ES-I3 (cell line): Measurements from ENCODE around the gene RGS19.

Experiments
- H3K36me3 ChIP-seq: 2 replicates; pipeline ENCODE4 v1.6.1; 2013; ENCODE audit warnings: mild to moderate bottlenecking, low read length, control low read depth, moderate library complexity; ENCODE audit not compliant: insufficient read depth
- H3K4me1 ChIP-seq: 2 replicates; pipeline ENCODE4 v1.6.1; 2013; ENCODE audit warnings: mild to moderate bottlenecking, control low read depth, low read length; ENCODE audit not compliant: insufficient read depth
- H3K9ac ChIP-seq: 2 replicates; pipeline ENCODE4 v1.6.1; 2013; ENCODE audit warnings: low read depth, mild to moderate bottlenecking, low read length, moderate library complexity
- H3K9me3 ChIP-seq: 2 replicates; pipeline ENCODE4 v1.6.1; 2013; ENCODE audit warnings: mild to moderate bottlenecking, low read length, moderate library complexity; ENCODE audit not compliant: control insufficient read depth, insufficient read depth

Gene RGS19

GRCh38 chr20:64078934-64079272 lies 415 bp downstream of the RGS19 start:
- no peaks in the 10 kb centered on the region for H3K9me3 ChIP-seq
- peak overlapping the region; percentile 72 for H3K9ac ChIP-seq
- peaks cover 6% of the 10 kb centered on the region; the same call in 1 of the 2 replicates for H3K4me1 ChIP-seq
- H3K36me3 ChIP-seq: no peaks in the 10 kb centered on the region

DNA sequence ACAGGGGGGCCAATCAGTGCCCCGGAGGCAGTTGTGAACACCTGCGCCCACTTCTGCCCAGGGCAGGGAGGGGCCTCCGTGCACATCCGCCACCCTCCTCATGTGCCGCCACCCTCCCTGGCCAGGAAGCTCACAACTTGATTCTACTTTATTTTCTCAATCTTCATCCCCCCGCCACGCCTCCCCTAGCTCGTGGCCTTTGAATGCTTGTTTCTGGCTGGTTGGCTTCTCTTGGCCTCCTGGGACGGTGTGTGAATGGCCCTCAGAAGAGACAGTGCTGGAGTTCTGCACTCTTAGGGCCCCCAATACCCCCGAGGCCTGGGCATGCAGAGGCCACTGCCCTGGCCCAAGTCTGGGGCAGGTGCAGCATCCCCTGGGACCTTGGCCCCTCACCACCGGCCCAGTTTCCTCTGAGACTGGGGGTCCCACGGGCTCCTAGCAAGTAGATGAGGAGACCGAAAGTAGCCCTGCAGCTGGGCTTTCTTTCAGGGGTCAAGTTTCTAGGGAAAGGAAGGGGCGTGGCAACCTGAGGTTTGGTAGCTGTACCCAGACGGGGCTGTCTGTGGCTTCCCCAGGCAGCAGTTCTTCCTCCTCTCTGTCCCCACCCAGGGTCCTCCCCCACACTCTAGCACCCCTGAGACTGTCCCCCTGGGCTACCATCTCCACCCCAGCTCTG lies 1.3 kb downstream of the RGS19 start:
- Histone ChIP-seq H3K36me3 (no peaks in the 10 kb centered on the region), H3K9me3 (no peaks in the 10 kb centered on the region), H3K4me1 (peaks cover 6% of the 10 kb centered on the region; the same call in 1 of the 2 replicates), H3K9ac (no peak overlapping the region)

GRCh38 chr20:64077541-64077875 lies 1.8 kb downstream of the RGS19 start:
- Histone ChIP-seq H3K9me3 (no peaks in the 10 kb centered on the region), H3K9ac (no peak overlapping the region), H3K4me1 (peaks cover 6% of the 10 kb centered on the region; the same call in 1 of the 2 replicates), H3K36me3 (no peaks in the 10 kb centered on the region)

GRCh38 chr20:64077094-64077493 lies 2.2 kb downstream of the RGS19 start:
- peaks cover 1% of the 10 kb centered on the region; the same call in 1 of the 2 replicates for H3K4me1 ChIP-seq
- no peaks in the 10 kb centered on the region for H3K9me3 ChIP-seq
- H3K9ac ChIP-seq: no peak overlapping the region

DNA sequence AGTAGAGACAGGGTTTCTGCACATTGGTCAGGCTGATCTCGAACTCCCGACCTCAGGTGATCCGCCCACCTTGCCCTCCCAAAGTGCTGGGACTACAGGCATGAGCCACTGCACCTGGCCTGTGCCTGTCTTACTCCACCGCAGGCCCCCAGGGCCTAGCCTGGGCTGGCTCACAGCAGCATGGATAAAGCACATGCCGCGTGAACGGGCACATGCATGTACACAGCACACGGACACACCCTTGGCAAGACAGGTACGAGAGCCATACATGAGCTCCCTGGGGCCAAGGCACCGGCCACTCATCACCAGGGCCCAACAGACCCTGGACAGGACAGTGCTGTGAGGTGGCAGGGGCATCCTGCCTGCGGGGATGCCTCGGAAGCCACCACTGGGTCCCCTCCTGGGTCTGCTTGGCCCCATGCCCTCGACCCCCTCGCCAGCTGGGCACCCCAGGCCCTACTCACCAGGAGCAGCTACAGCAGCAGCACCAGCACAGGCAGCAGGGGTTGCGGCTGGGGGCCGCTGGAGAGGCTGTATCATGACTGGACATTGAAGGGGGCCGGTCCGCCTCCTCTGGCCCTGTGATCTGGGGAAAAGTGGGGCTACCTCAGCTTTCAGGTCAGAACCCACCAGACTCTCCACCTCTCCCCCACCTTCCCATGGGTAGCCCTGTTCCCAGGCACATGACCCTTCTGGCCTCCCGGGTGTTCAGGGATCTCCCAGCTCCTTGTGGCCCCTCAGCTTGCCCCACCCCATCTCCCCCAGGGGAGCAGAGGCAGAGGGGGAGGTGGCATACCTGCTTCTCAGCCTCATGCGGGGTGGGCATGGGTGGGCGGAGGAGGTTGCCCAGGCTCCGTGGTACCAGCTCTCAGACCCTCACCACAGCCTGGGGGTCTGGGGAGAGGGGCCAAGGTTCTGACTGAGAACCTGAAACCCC lies 3.0 kb downstream of the RGS19 start:
- Histone ChIP-seq H3K36me3 (no peaks in the 10 kb centered on the region), H3K9me3 (no peaks in the 10 kb centered on the region), H3K9ac (no peak overlapping the region), H3K4me1 (no peaks in the 10 kb centered on the region; the same call in 1 of the 2 replicates)

More at GRCh38 chr20:64077094-64077493, 2.2 kb downstream of the RGS19 start:
- no peaks in the 10 kb centered on the region for H3K36me3 ChIP-seq

DNA sequence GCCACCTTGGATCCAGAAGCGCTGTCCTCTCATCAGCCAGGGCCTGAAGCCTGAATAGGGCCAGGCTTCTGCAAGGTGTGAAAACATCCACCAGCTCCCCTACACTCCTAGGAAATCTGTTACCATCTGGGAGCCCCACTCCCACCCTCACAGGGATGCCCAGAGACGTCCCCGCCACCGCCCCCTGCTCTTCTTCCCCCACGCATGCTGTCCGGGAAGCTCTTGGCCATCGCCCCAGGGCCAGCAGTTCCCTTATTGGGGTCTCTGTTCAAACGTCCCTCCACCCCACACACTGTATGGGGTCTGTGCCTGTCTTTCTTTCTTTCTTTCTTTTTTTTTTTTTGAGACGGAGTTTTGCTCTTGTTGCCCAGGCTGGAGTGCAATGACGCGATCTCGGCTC lies 3.8 kb downstream of the RGS19 start:
- Histone ChIP-seq H3K9me3 (no peaks in the 10 kb centered on the region), H3K9ac (no peak overlapping the region), H3K4me1 (no peaks in the 10 kb centered on the region; the same call in 1 of the 2 replicates), H3K36me3 (no peaks in the 10 kb centered on the region)

DNA sequence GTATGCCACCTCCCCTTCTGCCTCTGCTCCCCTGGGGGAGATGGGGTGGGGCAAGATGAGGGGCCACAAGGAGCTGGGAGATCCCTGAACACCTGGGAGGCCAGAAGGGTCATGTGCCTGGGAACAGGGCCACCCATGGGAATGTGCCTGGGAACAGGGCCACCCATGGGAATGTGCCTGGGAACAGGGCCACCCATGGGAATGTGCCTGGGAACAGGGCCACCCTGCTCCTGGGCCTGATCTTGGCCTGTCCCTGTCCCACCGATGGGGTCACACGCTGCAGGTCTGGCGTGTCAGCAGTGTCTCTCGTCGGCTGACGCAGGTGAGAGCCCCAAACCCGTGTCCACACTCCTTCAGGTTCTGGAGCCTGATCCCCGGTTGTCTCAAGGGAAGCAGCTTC lies 4.4 kb downstream of the RGS19 start:
- Histone ChIP-seq H3K9me3 (no peaks in the 10 kb centered on the region), H3K4me1 (no peaks in the 10 kb centered on the region; the same call in 1 of the 2 replicates), H3K9ac (no peak overlapping the region), H3K36me3 (no peaks in the 10 kb centered on the region)

DNA sequence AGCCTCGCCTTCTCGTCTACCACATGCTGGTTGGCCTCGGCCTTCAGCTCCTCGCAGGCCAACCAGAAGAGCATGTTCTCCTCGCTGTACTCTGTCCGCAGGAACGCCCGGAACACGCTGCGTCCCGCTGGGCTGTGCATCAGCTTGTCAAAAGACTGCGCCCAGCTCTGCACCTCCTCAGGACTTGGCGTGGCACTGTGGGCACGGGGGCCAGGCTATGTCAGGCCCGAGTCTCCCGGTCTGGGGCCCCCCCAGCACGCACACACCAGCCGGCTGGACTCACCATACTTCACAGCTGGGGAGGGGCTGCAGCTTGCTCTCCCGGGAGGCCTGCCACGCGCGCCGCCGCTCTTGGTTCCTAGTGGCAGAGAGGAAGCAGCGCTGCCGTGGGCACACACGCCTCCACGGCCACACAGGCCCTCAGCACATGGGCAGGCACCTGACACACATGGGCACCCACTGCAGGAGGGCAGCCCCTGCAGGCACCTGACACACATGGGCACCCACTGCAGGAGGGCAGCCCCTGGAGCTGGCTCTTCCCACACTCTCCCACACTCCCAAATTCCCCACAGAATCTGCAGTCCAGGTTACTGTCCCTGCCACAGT lies 5.0 kb downstream of the RGS19 start:
- Histone ChIP-seq H3K9ac (no peak overlapping the region), H3K36me3 (no peaks in the 10 kb centered on the region), H3K4me1 (no peaks in the 10 kb centered on the region; the same call in 1 of the 2 replicates), H3K9me3 (no peaks in the 10 kb centered on the region)

DNA sequence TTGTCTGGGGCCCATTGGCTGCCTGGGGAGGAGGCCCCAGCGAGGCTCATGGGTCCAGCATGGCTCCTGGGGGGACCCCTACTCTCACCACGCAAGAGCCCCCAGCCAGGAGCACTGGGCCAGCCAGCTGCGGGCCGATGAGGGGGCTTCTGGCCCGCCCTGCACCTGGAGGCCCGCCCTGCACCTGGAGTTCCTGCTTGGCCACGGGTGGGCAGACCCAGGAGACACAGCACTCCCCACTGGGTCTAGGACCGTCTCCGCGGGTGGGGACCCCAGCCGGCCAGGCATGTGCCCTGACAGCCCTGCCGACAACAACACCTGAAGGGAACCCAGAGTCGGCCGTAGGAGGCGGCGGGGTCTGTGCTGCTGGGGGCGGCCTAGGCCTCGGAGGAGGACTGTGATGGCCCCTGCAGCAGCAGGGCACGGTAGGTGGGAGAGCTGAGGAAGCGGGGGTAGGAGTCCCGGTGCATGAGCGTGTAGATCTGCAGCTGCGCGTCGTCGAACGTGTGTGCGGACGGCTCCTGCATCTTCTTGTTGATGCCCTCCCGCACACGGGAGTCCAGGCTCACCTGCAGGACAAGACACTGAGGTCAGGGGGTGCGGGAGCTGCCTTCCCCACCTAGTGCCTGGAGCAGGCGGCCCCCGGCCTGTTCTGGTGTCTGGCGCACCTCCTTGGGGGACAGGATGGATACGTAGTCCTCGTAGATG lies 5.7 kb downstream of the RGS19 start:
- H3K9me3 ChIP-seq: no peaks in the 10 kb centered on the region
- no peaks in the 10 kb centered on the region for H3K36me3 ChIP-seq
- no peaks in the 10 kb centered on the region; the same call in 1 of the 2 replicates for H3K4me1 ChIP-seq
- H3K9ac ChIP-seq: no peak overlapping the region

DNA sequence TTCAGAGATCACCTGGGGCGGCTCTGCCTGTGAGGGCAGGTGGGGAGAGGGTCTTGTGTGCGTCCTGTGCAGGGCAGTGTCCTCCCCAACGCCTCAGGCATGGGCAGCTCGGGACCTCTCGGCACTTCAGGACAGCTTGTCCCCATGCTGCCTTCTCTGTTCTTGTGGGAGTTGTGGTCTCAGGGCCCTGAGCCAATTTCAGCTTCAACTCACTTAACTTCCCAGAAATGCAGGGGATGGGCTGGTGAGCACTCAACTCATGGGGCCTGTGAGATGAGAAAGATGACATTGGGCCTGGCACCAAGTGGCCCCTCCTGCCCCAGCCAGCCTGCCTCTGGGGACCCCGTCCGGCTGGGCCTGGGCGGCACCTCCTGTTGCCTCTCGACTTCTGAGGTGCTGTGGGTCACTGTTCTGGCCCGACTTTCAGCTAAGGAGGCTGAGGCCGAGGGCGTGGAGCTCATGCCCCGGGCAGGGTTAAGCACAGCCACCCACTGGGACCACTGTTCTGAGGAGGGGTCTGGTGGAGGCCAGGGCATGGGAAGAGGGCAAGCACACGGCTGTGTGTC lies 6.7 kb downstream of the RGS19 start:
- Histone ChIP-seq H3K9me3 (no peaks in the 10 kb centered on the region), H3K4me1 (no peaks in the 10 kb centered on the region), H3K36me3 (no peaks in the 10 kb centered on the region), H3K9ac (no peak overlapping the region)

GRCh38 chr20:64071341-64072332 lies 7.7 kb downstream of the RGS19 start:
- peaks cover under 1% of the 10 kb centered on the region; the same call in 1 of the 2 replicates for H3K4me1 ChIP-seq
- H3K36me3 ChIP-seq: no peaks in the 10 kb centered on the region
- no peak overlapping the region for H3K9ac ChIP-seq

DNA sequence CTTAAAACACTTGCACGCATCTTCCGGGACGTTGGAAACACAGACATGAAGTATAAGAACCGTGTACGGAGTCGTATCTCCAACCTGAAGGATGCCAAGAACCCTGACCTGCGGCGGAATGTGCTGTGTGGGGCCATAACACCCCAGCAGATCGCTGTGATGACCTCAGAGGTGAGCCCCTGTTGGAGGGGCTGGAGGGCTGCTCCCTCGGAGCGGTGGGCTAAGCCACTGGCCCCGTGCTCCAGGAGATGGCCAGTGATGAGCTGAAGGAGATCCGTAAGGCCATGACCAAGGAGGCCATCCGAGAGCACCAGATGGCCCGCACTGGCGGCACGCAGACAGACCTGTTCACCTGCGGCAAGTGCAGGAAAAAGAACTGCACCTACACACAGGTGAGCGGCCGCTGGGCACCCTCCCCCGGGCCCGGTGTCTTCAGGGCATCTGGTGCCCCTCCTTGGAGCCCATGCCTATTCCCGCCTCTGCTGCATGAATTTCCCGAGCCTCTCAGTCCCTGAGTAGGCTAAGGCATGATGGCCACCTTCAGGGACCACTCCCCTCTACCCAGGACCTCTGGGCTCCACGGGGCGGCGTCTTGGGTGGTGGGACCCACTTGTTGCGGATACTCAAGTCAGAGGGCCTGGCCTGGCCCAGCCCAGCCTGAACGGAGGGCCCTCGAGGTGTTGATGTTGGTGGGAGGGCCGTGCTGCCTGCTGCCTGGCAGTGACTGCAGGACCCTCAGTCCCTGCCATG lies 8.9 kb downstream of the RGS19 start:
- Histone ChIP-seq H3K9ac (no peak overlapping the region), H3K36me3 (no peaks in the 10 kb centered on the region), H3K4me1 (peaks cover 11% of the 10 kb centered on the region), H3K9me3 (no peaks in the 10 kb centered on the region)

More at GRCh38 chr20:64071341-64072332, 7.7 kb downstream of the RGS19 start:
- H3K9me3 ChIP-seq: no peaks in the 10 kb centered on the region
